ENCODE data around the gene PIGZ. TPM values are rescaled to one million over a fixed set of nuclear protein-coding genes. Genes with fewer than 3 reads are reported as not detected.

The PIGZ gene
- total RNA-seq, 1 experiment from 2014 or later = 1.4 TPM

DNA sequence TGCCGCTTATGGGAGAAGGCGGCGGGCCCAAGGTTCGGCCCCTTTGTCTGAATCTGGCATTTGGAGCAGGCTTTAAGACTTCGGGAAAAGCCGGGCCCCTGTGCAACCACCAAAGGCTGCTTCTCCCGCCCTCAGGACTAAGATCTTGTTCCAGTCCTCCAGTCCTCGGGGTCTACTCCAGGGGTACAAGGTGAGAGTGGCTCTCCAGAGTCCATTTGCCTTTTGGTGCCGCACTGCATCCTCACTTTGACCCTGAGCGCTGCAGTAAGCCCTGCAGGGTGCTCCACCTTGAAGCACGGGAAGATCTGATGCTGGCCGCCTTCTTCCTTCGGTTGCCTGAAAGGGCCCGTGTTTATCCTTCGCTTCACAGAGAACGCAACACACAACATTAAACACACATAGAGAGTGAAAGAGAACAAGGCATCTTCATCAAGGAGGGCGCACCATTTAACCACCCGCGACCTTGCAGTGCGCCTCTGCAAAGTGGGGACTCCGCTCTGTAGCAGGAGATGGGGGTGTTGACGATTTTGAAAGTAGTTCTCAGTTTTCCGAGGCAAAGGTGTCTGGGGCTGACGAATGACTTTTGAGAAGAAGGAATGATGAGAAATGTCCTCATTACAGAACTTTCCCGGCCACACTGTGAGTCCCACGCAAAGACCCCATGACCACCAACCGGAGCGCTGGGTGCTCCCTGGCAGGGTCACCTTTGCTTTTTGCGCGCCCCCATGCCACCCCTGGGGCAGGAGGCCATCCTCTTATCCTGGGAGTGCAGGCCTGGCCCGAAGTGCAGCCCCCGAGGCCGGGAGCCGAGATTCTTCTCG, 1.0 kb downstream of the PIGZ start:
- Histone ChIP-seq H3K27ac (ENCODE audit: low read depth, low read length) (peak overlapping the region; percentile 47; the same call in 1 of the 2 replicates), H2AFZ (ENCODE audit: low read depth, low read length, poor library complexity, severe bottlenecking) (no peak overlapping the region), H3K9me2 (ENCODE audit: insufficient read depth) (no peaks in the 10 kb centered on the region), H3K36me3 (ENCODE audit: control insufficient read depth in 1 of 2, insufficient read depth in 2 of 2, low read length in 2 of 2) (no peaks in the 10 kb centered on the region), H3K9ac (ENCODE audit: low read length) (peak overlapping the region; percentile 57; the same call in 1 of the 2 replicates), H3K4me1 (ENCODE audit: control insufficient read depth in 1 of 2, insufficient read depth in 2 of 2, low read length in 2 of 2) (peaks cover 7 to 21% of the 10 kb centered on the region in 2 experiments; a peak in 2 of 4 replicates), H3K79me2 (ENCODE audit: insufficient read depth, low read length) (no peaks in the 10 kb centered on the region), H3K4me3 (replicated peaks in 1 of 2; ENCODE audit: low read depth in 1 of 2, low read length in 2 of 2) (peak overlapping the region; percentile 47 to 67), H3K9me3 (ENCODE audit: control insufficient read depth in 1 of 2, insufficient read depth in 1 of 2, low read depth in 1 of 2, low read length in 2 of 2) (no peaks in the 10 kb centered on the region), H3K4me2 (ENCODE audit: low read length) (peak overlapping the region; percentile 89), H3K27me3 (ENCODE audit: insufficient read depth, low read length) (no peaks in the 10 kb centered on the region), H4K20me1 (ENCODE audit: insufficient read depth) (no peaks in the 10 kb centered on the region)
- DNase-seq (ENCODE audit: low read depth, low spot score) (no peak), ATAC-seq (no peak)
- RAD21 ChIA-PET (ENCODE audit: low non-redundant PET in 1 of 2, low total read pairs in 2 of 2, uncharacterized antibody in 2 of 2, unreplicated experiment in 2 of 2) = no interaction called here
- TF ChIP-seq EGR1 (IDR thresholded peaks at IDR 0.05; ENCODE audit: low read depth) (no peak), ZFX (IDR thresholded peaks at IDR 0.05) (no peak), YY1 (IDR thresholded peaks at IDR 0.05; ENCODE audit: extremely low read depth, insufficient replicate concordance, low read depth, low read length) (no peak), ELF1 (IDR thresholded peaks at IDR 0.05; ENCODE audit: borderline replicate concordance, low read depth) (no peak), POLR2A (IDR thresholded peaks at IDR 0.05; ENCODE audit: borderline replicate concordance, extremely low read depth, insufficient read depth, insufficient read length) (no peak), MAX (IDR thresholded peaks at IDR 0.05) (no peak), ZNF274 (IDR thresholded peaks at IDR 0.05; ENCODE audit: low read depth, low read length) (no peak), FOSL1 (IDR thresholded peaks at IDR 0.05; ENCODE audit: low read depth) (no peak), SRF (IDR thresholded peaks at IDR 0.05; ENCODE audit: low read depth) (no peak), CEBPB (IDR thresholded peaks at IDR 0.05; ENCODE audit: low read depth) (no peak), EZH2phosphoT487 (IDR thresholded peaks at IDR 0.05; ENCODE audit: borderline replicate concordance) (no peak), RAD21 (IDR thresholded peaks at IDR 0.05; ENCODE audit: low read depth) (no peak), POLR2AphosphoS5 (IDR thresholded peaks at IDR 0.05; ENCODE audit: low read depth, low read length) (no peak), SP1 (IDR thresholded peaks at IDR 0.05; ENCODE audit: low read depth) (no peak), CBX3 (IDR thresholded peaks at IDR 0.05; ENCODE audit: low read depth) (no peak)
- TF ChIP-seq, protein P1, sequence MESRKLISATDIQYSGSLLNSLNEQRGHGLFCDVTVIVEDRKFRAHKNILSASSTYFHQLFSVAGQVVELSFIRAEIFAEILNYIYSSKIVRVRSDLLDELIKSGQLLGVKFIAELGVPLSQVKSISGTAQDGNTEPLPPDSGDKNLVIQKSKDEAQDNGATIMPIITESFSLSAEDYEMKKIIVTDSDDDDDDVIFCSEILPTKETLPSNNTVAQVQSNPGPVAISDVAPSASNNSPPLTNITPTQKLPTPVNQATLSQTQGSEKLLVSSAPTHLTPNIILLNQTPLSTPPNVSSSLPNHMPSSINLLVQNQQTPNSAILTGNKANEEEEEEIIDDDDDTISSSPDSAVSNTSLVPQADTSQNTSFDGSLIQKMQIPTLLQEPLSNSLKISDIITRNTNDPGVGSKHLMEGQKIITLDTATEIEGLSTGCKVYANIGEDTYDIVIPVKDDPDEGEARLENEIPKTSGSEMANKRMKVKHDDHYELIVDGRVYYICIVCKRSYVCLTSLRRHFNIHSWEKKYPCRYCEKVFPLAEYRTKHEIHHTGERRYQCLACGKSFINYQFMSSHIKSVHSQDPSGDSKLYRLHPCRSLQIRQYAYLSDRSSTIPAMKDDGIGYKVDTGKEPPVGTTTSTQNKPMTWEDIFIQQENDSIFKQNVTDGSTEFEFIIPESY (IDR thresholded peaks at IDR 0.05; ENCODE audit: extremely low read depth, insufficient replicate concordance, low read length) = no peak
- TF ChIP-seq, protein P2, sequence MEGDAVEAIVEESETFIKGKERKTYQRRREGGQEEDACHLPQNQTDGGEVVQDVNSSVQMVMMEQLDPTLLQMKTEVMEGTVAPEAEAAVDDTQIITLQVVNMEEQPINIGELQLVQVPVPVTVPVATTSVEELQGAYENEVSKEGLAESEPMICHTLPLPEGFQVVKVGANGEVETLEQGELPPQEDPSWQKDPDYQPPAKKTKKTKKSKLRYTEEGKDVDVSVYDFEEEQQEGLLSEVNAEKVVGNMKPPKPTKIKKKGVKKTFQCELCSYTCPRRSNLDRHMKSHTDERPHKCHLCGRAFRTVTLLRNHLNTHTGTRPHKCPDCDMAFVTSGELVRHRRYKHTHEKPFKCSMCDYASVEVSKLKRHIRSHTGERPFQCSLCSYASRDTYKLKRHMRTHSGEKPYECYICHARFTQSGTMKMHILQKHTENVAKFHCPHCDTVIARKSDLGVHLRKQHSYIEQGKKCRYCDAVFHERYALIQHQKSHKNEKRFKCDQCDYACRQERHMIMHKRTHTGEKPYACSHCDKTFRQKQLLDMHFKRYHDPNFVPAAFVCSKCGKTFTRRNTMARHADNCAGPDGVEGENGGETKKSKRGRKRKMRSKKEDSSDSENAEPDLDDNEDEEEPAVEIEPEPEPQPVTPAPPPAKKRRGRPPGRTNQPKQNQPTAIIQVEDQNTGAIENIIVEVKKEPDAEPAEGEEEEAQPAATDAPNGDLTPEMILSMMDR (IDR thresholded peaks at IDR 0.05 in 2 of 3, conservative IDR thresholded peaks at IDR 0.05 in 1 of 3; ENCODE audit: borderline replicate concordance in 1 of 3, insufficient read depth in 1 of 3, low read depth in 2 of 3, low read length in 2 of 3) = no peak
- TF ChIP-seq, protein P3, sequence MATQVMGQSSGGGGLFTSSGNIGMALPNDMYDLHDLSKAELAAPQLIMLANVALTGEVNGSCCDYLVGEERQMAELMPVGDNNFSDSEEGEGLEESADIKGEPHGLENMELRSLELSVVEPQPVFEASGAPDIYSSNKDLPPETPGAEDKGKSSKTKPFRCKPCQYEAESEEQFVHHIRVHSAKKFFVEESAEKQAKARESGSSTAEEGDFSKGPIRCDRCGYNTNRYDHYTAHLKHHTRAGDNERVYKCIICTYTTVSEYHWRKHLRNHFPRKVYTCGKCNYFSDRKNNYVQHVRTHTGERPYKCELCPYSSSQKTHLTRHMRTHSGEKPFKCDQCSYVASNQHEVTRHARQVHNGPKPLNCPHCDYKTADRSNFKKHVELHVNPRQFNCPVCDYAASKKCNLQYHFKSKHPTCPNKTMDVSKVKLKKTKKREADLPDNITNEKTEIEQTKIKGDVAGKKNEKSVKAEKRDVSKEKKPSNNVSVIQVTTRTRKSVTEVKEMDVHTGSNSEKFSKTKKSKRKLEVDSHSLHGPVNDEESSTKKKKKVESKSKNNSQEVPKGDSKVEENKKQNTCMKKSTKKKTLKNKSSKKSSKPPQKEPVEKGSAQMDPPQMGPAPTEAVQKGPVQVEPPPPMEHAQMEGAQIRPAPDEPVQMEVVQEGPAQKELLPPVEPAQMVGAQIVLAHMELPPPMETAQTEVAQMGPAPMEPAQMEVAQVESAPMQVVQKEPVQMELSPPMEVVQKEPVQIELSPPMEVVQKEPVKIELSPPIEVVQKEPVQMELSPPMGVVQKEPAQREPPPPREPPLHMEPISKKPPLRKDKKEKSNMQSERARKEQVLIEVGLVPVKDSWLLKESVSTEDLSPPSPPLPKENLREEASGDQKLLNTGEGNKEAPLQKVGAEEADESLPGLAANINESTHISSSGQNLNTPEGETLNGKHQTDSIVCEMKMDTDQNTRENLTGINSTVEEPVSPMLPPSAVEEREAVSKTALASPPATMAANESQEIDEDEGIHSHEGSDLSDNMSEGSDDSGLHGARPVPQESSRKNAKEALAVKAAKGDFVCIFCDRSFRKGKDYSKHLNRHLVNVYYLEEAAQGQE (IDR thresholded peaks at IDR 0.05; ENCODE audit: low read depth) = no peak
- TF ChIP-seq, protein P4, sequence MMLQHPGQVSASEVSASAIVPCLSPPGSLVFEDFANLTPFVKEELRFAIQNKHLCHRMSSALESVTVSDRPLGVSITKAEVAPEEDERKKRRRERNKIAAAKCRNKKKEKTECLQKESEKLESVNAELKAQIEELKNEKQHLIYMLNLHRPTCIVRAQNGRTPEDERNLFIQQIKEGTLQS (IDR thresholded peaks at IDR 0.05) = no peak
- BruUV-seq (replicated peaks) = TSS peak; percentile 44
- POLR2A ChIA-PET = no interaction called here
- CTCF ChIA-PET = no interaction called here
- intact Hi-C loops (cut with micrococcal nuclease) = loop anchor here (5.0 kb wide), 1 partner anchor 440 kb away; no protein-coding TSS in a partner anchor

Data from HCT116 (cell line).